ENCODE data around the gene LHX2.
A peak's percentile ranks its signal among the peaks of the same experiment; 100 is the strongest.

The LHX2 gene

DNA sequence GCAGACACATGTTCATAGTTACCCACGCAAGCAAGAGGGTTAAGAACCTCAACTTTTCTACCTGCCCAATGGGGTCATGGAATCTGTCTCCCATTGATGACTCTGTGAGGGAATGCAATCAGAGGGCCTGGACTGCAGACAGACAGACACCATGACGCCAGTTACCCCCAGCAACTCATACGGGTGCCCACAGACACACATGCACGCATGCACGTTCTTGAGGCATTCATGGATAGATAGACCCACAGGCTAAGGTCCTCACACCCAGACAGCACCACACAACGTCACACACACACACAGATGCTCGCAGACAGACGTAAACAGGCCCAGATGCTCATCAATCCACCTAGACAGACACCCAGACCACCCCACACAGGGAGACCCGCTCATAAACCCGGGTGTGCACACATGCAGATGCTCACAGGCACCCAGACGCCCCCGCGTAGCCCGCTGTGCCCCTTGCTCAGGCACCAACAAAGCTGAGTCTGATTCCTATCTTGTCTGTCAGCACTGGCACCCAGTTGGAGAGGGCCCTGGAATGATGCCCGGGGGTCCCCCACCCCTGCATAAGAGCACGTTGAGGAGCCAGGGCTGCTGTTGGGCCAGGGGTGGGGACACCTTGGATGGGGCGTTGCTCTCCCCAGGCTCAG is 23.6 kb downstream of the LHX2 start:
- ATAC-seq, result no peak

DNA sequence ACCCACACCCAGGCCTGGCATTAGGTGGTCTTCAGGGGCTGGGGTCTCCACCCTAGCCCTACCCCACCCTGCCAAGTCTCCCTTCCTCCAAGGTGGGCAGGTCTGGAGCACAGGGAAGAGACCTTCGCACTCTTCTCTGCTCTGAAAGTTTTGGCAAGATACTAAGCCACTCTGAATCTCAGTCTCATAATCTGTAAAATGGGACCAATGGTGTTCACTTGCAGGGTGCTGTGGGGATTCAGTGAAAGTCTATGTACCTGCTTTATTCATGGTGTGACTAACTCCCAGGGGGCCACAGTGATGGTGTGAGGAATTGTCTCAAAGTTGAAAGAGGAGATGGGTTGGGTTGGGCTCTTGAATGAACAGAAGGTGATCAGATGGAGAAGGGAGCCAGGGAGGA is 25.0 kb downstream of the LHX2 start:
- no peak for ATAC-seq

GRCh38 chr9:124037790-124038189 is 26.2 kb downstream of the LHX2 start:
- ATAC-seq, result no peak

DNA sequence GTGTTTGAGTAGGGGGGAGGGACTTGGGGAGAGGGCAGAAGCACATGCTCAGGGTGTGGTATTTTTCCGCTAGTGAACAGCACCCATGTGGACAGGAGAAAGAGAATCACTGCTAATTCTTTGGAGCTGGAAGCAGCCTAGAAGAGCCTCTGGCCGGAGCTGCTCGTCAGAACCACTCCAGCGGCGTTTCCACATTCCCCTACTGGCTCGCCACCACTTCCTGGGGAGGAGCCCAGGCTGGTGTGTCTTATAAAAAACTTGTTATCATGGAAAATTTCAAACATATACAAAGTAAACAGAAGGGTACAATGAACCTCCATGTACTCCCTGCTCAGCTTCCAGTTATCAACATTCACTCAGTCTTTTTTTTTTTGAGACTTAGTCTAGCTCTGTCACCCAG is 26.7 kb downstream of the LHX2 start:
- no peak for ATAC-seq

GRCh38 chr9:124038790-124039633 is 27.4 kb downstream of the LHX2 start:
- ATAC-seq, result no peak

GRCh38 chr9:124040186-124040931 is 28.8 kb downstream of the LHX2 start:
- peak; percentile 22 for ATAC-seq

DNA sequence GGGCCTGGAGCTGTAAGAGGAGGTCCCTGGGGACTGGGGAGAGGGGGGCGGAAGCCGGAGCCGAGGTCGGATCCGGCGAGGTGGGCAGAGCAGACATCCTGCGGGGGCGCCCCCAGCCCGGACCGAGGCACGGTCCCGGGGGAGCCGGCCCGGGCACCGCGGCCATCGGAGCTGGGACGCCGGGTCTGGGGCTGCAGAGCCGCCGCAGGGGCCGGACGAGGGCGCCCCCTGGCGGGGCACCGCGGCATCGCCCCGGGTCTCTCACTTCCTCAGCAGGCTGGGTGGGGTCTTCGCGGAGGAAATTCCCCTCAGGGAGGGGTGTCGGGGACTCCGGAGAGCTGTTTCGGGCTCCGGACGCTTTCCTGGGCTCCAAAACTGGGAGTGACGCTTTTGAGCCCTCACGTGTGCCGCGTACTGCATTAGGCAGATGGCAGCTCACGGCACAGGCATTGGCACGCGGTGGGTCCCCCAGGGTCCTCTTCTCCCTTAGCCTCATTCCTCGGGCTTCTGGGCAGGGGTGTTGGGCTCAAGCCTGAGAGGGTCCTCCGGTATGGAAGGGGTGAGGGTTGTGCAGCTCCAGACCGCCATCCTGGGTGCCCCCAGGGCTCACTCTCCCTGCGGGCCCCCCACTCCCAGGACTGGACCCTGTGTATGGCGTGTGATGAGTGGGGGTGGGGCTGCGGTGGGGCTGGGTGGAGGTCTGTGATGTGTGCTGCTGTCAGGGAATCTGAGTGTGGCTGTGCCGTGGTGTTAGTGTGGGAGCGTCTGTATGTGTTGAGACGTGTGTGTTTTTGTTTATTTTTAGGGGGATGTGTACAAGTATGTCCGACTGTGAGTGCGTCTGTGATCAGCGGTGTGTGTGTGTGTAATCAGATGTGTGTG is 29.6 kb downstream of the LHX2 start:
- peak in 1 of 2 donors; percentile 32 for ATAC-seq

DNA sequence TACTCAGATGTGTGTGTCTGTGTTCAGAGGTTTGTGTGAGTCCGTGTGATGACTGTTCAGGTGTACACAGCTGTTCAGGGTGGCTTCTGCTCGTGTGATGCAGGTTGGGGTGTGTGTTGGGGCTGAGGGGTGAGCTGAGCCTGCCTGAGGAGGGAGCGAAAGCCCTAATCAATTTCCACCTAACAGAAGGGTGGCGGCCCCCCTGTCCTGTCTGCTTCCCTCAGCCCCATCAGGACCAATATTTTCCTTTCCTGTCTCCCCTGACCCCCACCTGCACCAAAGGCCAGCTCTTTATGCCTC is 30.2 kb downstream of the LHX2 start:
- no peak for ATAC-seq

DNA sequence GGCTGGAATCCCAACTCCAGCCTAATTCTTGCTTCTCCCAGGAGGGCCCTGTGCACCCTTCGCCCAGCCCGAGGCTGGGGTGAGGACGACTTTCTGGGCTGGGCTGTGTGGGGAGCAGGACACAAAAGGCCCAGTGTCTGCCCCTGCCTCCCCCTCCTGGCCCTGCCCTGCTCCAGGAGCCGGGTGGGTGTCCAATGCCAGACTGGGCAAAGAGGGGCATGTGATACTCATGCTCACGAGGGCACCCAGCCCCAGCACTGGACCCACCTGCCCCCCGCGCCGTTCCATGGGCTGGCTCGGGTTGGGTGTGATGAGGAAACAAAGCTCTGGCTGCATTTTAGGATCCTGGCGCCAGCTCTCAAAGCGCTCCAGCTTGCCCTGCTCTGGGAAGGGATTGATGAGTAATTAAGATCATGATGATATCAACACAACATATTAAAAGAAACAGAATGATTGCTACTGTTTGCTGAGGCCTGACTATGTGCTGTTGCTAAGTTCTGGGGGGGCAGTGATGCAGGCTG is 30.7 kb downstream of the LHX2 start:
- ATAC-seq, result no peak

DNA sequence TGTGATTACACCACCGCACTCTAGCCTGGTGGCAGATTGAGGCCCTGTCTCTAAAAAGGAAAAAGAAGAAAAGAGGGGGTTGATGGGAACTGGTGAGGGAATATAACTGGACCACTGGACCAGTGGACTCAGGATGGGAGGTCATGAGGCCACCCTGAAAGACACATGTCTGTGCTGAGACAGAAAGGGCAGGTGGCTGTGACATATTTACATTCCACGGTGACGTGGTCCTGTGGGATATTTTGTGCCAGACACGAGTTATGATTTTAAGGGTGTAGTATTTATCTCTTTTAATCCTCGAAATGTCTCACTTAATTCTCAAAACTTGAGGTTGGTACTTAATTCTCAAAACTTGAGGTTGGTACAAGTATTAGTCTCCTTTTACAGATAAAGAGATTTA is 32.9 kb downstream of the LHX2 start:
- ATAC-seq, result no peak

- no peak for ATAC-seq
Observed at GRCh38 chr9:124045076-124045829, 33.7 kb downstream of the LHX2 start.

DNA sequence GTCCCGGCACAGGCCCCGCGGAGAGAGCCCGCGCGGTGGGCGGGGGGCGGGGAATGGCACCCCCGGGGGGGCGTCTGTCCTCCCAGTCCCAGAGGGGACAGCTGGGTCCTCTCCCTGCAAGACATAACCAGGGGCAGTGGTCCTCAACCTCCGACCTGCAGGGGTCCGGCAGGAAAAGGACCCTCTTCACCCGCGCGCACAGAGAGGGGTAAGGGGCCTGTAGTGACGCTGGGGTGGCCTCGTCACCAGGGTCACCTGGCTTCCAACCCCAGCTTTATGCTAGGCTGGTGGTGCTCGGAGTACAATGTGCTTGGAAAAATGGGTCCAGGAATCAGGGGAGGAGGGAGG is 34.2 kb downstream of the LHX2 start:
- no peak for ATAC-seq

GRCh38 chr9:124046189-124046588 is 34.6 kb downstream of the LHX2 start:
- no peak for ATAC-seq

- ATAC-seq, result no peak
Observed at GRCh38 chr9:124047251-124047672, 35.7 kb downstream of the LHX2 start.

- no peak for ATAC-seq
Observed at GRCh38 chr9:124050955-124051354, 39.4 kb downstream of the LHX2 start.

DNA sequence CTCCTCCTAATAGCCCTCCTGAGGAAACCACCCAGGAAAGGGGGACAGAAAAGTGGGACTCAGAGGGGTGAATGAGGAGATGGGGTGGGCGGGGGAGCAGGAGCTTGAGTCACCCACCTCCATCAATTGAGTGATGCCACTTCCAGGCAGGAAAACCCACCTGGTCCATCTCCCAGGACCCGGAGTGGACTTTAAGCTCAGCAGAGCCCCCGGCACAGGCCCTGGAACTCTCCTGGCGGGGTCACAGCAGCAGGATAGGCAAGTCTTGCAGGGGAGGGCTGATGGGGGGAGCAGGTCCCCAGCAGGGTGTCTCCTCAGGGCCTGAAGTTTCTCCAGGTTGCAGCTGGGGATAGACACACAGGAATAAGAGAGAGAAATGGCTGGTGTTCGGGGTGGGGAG is 40.8 kb downstream of the LHX2 start:
- ATAC-seq, result no peak

GRCh38 chr9:124054582-124055227 is 43.1 kb downstream of the LHX2 start:
- ATAC-seq, result peak; percentile 81 to 92

- no peak for ATAC-seq
Observed at GRCh38 chr9:124060844-124061605, 49.5 kb downstream of the LHX2 start.

- no peak for ATAC-seq
Observed at GRCh38 chr9:124062172-124062571, 50.6 kb downstream of the LHX2 start.

GRCh38 chr9:124066783-124067577 is 55.4 kb downstream of the LHX2 start:
- no peak for ATAC-seq

All from activated CD4-positive, CD25-positive, alpha-beta regulatory T cell treated with anti-CD3 and anti-CD28 coated beads, Interleukin-2, amount 50 U/mL, for 24 hours (primary cell).